Calu3 (cell line): ENCODE results near the gene PPAN. TPM values are rescaled to one million over a fixed set of nuclear protein-coding genes. Genes with fewer than 3 reads are reported as not detected.

ENCODE experiments used
- BruUV-seq: library from RNA; stranded (reverse); fragments of 400-500 nt; replicated peaks from 2 replicates; lab custom pipeline; 2021; lab: Mats Ljungman, UMichigan
- CTCF ChIA-PET: fragments of 300-600 bp; sonication (Branson Sonifier 250); formaldehyde crosslinking; loops from one replicate; lab custom pipeline; 2022; ENCODE audit warnings: antibody characterized with exemption; lab: Charles Lee
- DNase-seq: peaks from one replicate; pipeline ENCODE4 v3.0.0; 2022
- H3K27ac Mint-ChIP-seq: one replicate; pipeline ENCODE4 v1.8.0; 2022; ENCODE audit warnings: mixed read lengths; ENCODE audit not compliant: unreplicated experiment
- H3K27me3 Mint-ChIP-seq: one replicate; pipeline ENCODE4 v1.8.0; 2022; ENCODE audit warnings: mixed read lengths; ENCODE audit not compliant: unreplicated experiment
- H3K36me3 Mint-ChIP-seq: one replicate; pipeline ENCODE4 v1.8.0; 2022; ENCODE audit warnings: mild to moderate bottlenecking, moderate library complexity, mixed read lengths; ENCODE audit not compliant: insufficient read depth, unreplicated experiment
- H3K4me1 Mint-ChIP-seq: one replicate; pipeline ENCODE4 v1.8.0; 2022; ENCODE audit warnings: mild to moderate bottlenecking, low read depth, mixed read lengths; ENCODE audit not compliant: unreplicated experiment
- H3K4me3 Mint-ChIP-seq: one replicate; pipeline ENCODE4 v1.8.0; 2022; ENCODE audit warnings: mild to moderate bottlenecking, low read depth, moderate library complexity, mixed read lengths; ENCODE audit not compliant: unreplicated experiment
- H3K9me3 Mint-ChIP-seq: one replicate; pipeline ENCODE4 v1.8.0; 2022; ENCODE audit warnings: low read depth, mixed read lengths; ENCODE audit not compliant: unreplicated experiment
- CTCF ChIP-seq: fragments of 200-600 bp; IDR thresholded peaks from one replicate; pipeline ENCODE4 v1.8.0; 2022; ENCODE audit warnings: antibody characterized with exemption; ENCODE audit not compliant: unreplicated experiment
- intact Hi-C: fragments of 100-400 bp; cut with micrococcal nuclease; formaldehyde crosslinking; loops from one replicate; pipeline ENCODE4 v1.10.0; 2022; ENCODE audit not compliant: unreplicated experiment
- total RNA-seq: library from RNA; stranded (reverse); gene quantifications from 2 replicates; pipeline ENCODE4 v1.2.3, GENCODE V29; 2022

The PPAN gene
- total RNA-seq, 1 experiment from 2014 or later: 52.2 TPM

- H3K36me3 Mint-ChIP-seq: peaks cover 27% of the 10 kb centered on the region
- CTCF ChIA-PET: no interaction called here
- no TSS peak for BruUV-seq
- intact Hi-C loops: no loop called here
- no peaks in the 10 kb centered on the region for H3K27me3 Mint-ChIP-seq
- TF ChIP-seq CTCF: no peak
- H3K27ac Mint-ChIP-seq: no peak overlapping the region
- H3K4me3 Mint-ChIP-seq: peak overlapping the region; percentile 75
- H3K9me3 Mint-ChIP-seq: peaks cover 2% of the 10 kb centered on the region
- no peak for DNase-seq
- H3K4me1 Mint-ChIP-seq: no peaks in the 10 kb centered on the region
Measured at GRCh38 chr19:10086591-10087192, 19.5 kb upstream of the PPAN start.

- CTCF ChIA-PET: no interaction called here
- peak overlapping the region; percentile 23 for H3K27ac Mint-ChIP-seq
- H3K4me3 Mint-ChIP-seq: peak overlapping the region; percentile 75
- peaks cover 2% of the 10 kb centered on the region for H3K9me3 Mint-ChIP-seq
- H3K27me3 Mint-ChIP-seq: no peaks in the 10 kb centered on the region
- no peaks in the 10 kb centered on the region for H3K4me1 Mint-ChIP-seq
- no TSS peak for BruUV-seq
- intact Hi-C loops: no loop called here
- no peak for TF ChIP-seq CTCF
- no peak for DNase-seq
- peaks cover 32% of the 10 kb centered on the region for H3K36me3 Mint-ChIP-seq
Measured at GRCh38 chr19:10087296-10088061, 18.7 kb upstream of the PPAN start.

- Mint-ChIP-seq H3K36me3 (peaks cover 44% of the 10 kb centered on the region), H3K4me3 (no peak overlapping the region), H3K9me3 (peaks cover 2% of the 10 kb centered on the region), H3K27ac (no peak overlapping the region), H3K4me1 (no peaks in the 10 kb centered on the region), H3K27me3 (no peaks in the 10 kb centered on the region)
- BruUV-seq: no TSS peak
- DNase-seq: no peak
- CTCF ChIA-PET: no interaction called here
- no peak for TF ChIP-seq CTCF
- intact Hi-C loops: no loop called here
Measured at GRCh38 chr19:10088949-10089554, 17.1 kb upstream of the PPAN start.

- DNase-seq: no peak
- CTCF ChIA-PET: no interaction called here
- Mint-ChIP-seq H3K27ac (no peak overlapping the region), H3K4me3 (no peak overlapping the region), H3K36me3 (peaks cover 48% of the 10 kb centered on the region), H3K4me1 (no peaks in the 10 kb centered on the region), H3K9me3 (peaks cover 2% of the 10 kb centered on the region), H3K27me3 (no peaks in the 10 kb centered on the region)
- TF ChIP-seq CTCF: no peak
- BruUV-seq: no TSS peak
- intact Hi-C loops: no loop called here
Measured at GRCh38 chr19:10089801-10090375, 16.3 kb upstream of the PPAN start.
